ENCODE results near the gene ANKS1B. TPM values are rescaled to one million over a fixed set of nuclear protein-coding genes. Genes with fewer than 3 reads are reported as not detected.
A peak's percentile ranks its signal among the peaks of the same experiment; 100 is the strongest.
"Not testable (repeated sequence)": the region's sequence is repeated elsewhere in the genome, so short reads cannot be mapped to it uniquely, and the experiment has no call there.

Gene ANKS1B
- polyA plus RNA-seq (ENCODE audit: insufficient read length in 4 of 4) = 1 to 10 TPM; 3.6 to 4.8 (median 4.0) TPM

- peak in 2 of 4 donors; percentile 32 to 44 for DNase-seq (ENCODE audit: low read depth in 4 of 4, low spot score in 2 of 4)
Observed at GRCh38 chr12:99984271-99985128, at the start of gene ANKS1B. Gene ANKS1B, minus strand, starts transcription at chr12:99984936. Its CDS starts 699 bp downstream, at chr12:99984237.

GRCh38 chr12:100031836-100032235, 47.1 kb upstream of the ANKS1B start:
- no peak for DNase-seq (ENCODE audit: low read depth in 4 of 4, low spot score in 2 of 4)

- DNase-seq (ENCODE audit: low read depth in 4 of 4, low spot score in 2 of 4) = no peak
Observed at GRCh38 chr12:100027671-100028070, 42.9 kb upstream of the ANKS1B start.

GRCh38 chr12:100026241-100026640, 41.5 kb upstream of the ANKS1B start:
- no peak for DNase-seq (ENCODE audit: low read depth in 4 of 4, low spot score in 2 of 4)

- DNase-seq (ENCODE audit: low read depth in 4 of 4, low spot score in 2 of 4) = no peak
Observed at GRCh38 chr12:100024974-100025555, 40.3 kb upstream of the ANKS1B start.

GRCh38 chr12:100020370-100020769, 35.6 kb upstream of the ANKS1B start:
- no peak for DNase-seq (ENCODE audit: low read depth in 4 of 4, low spot score in 2 of 4)

- no peak for DNase-seq (ENCODE audit: low read depth in 4 of 4, low spot score in 2 of 4)
Observed at GRCh38 chr12:100017056-100017455, 32.3 kb upstream of the ANKS1B start.

GRCh38 chr12:100016304-100016703, 31.6 kb upstream of the ANKS1B start:
- DNase-seq (ENCODE audit: low read depth in 4 of 4, low spot score in 2 of 4) = not testable (repeated sequence)

GRCh38 chr12:100005846-100006245, 21.1 kb upstream of the ANKS1B start:
- DNase-seq (ENCODE audit: low read depth in 4 of 4, low spot score in 2 of 4) = not testable (repeated sequence)

- DNase-seq (ENCODE audit: low read depth in 4 of 4, low spot score in 2 of 4) = no peak
Observed at GRCh38 chr12:99997806-99998205, 13.1 kb upstream of the ANKS1B start.

GRCh38 chr12:99996095-99996494, 11.4 kb upstream of the ANKS1B start:
- DNase-seq (ENCODE audit: low read depth in 4 of 4, low spot score in 2 of 4) = no peak

GRCh38 chr12:99985631-99986030, 895 bp upstream of the ANKS1B start:
- no peak for DNase-seq (ENCODE audit: low read depth in 4 of 4, low spot score in 2 of 4)

GRCh38 chr12:99985129-99985570, 414 bp upstream of the ANKS1B start:
- DNase-seq (ENCODE audit: low read depth in 4 of 4, low spot score in 2 of 4) = peak in 1 of 4 donors; percentile 1

- peak in 1 of 4 donors; percentile 3 for DNase-seq (ENCODE audit: low read depth in 4 of 4, low spot score in 2 of 4)
Observed at GRCh38 chr12:99983456-99984258, 1.1 kb downstream of the ANKS1B start.

- DNase-seq (ENCODE audit: low read depth in 4 of 4, low spot score in 2 of 4) = no peak
Observed at GRCh38 chr12:99981639-99982190, 3.0 kb downstream of the ANKS1B start.

- DNase-seq (ENCODE audit: low read depth in 4 of 4, low spot score in 2 of 4) = no peak
Observed at GRCh38 chr12:99979471-99979870, 5.3 kb downstream of the ANKS1B start.

- no peak for DNase-seq (ENCODE audit: low read depth in 4 of 4, low spot score in 2 of 4)
Observed at GRCh38 chr12:99978152-99978551, 6.6 kb downstream of the ANKS1B start.

- DNase-seq (ENCODE audit: low read depth in 4 of 4, low spot score in 2 of 4) = no peak
Observed at GRCh38 chr12:99977550-99977949, 7.2 kb downstream of the ANKS1B start.

GRCh38 chr12:99976762-99977161, 8.0 kb downstream of the ANKS1B start:
- no peak for DNase-seq (ENCODE audit: low read depth in 4 of 4, low spot score in 2 of 4)

GRCh38 chr12:99975321-99975720, 9.4 kb downstream of the ANKS1B start:
- no peak for DNase-seq (ENCODE audit: low read depth in 4 of 4, low spot score in 2 of 4)

- no peak for DNase-seq (ENCODE audit: low read depth in 4 of 4, low spot score in 2 of 4)
Observed at GRCh38 chr12:99974146-99974545, 10.6 kb downstream of the ANKS1B start.

All from left renal cortex interstitium (tissue), 4 donors.